HG03025 (cell line): ENCODE measurements around the gene GOLGA8A.
"Not testable (repeated sequence)": the region's sequence is repeated elsewhere in the genome, so short reads cannot be mapped to it uniquely, and the experiment has no call there.

Experiments used
- ATAC-seq: cut with Tn5 transposase; IDR thresholded peaks from one replicate; pipeline ENCODE4 v1.9.1; 2021; ENCODE audit warnings: mild to moderate bottlenecking, moderate library complexity; ENCODE audit not compliant: unreplicated experiment, low FRiP score

The GOLGA8A gene, protein sequence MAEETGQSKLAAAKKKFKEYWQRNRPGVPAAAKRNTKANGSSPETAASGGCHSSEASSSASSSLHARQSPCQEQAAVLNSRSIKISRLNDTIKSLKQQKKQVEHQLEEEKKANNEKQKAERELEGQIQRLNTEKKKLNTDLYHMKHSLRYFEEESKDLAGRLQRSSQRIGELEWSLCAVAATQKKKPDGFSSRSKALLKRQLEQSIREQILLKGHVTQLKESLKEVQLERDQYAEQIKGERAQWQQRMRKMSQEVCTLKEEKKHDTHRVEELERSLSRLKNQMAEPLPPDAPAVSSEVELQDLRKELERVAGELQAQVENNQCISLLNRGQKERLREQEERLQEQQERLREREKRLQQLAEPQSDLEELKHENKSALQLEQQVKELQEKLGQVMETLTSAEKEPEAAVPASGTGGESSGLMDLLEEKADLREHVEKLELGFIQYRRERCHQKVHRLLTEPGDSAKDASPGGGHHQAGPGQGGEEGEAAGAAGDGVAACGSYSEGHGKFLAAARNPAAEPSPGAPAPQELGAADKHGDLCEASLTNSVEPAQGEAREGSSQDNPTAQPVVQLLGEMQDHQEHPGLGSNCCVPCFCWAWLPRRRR

DNA sequence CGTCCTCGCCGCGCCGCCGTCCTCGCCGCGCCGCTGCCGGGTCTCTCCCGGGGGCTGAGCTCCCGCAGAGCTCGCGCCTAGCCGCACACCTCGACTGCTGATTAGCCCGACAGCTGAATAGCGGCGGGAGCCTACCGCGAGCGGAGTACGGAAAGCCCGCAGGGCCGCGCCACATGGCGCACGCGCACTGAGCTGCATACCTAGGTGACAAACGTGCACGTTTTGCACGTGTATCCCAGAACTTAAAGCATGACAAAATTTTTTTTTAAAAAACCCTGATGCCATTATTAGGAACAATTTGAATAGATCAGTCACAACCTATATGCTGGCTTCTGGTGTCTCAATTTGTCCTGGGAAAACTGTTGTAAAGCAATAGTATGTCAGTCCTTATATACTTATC, at the start of gene GOLGA8A:
Gene GOLGA8A, minus strand, starts transcription at position 122 of the 400 bp plus-strand sequence. CDS start 48,117 bp downstream, outside the sequence.
- ATAC-seq: peak; percentile 77

DNA sequence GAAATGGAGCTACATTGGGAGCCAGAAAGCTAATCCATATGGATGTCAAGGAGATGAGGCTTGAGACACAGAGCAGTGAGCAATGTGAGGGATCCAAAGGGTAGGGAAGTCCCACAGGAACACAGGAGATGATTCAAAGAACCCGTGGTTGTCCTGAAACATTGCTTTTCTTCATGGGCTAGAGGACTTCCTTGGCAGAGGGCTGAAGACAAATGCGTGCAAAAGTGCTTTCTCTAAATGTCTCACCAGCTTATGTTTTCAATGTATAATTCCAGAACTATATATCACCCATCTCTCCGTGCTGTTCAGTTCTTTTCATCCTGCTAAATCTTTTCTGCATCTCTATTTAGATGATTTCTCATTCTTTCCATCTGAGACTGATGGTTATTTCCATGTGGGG, 46.0 kb upstream of the GOLGA8A start:
- no peak for ATAC-seq

DNA sequence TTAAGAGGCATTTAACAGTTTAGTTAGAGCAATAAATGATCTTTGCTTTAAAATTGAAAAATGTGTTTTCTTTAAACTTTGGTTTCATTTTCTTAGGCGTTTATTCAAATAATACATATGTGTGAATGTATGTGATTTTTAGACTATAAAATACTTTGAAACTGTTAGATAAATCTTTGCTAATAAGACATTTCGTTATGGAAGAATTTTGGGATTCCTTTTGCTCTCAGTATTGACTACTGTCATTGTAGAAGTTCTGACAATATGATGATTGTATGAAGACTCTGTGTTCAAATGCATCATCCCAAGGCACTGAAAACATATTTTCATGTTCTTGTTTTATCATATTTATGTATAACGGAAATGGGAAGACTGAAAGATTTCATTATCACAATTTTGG, 43.8 kb upstream of the GOLGA8A start:
- ATAC-seq: no peak

DNA sequence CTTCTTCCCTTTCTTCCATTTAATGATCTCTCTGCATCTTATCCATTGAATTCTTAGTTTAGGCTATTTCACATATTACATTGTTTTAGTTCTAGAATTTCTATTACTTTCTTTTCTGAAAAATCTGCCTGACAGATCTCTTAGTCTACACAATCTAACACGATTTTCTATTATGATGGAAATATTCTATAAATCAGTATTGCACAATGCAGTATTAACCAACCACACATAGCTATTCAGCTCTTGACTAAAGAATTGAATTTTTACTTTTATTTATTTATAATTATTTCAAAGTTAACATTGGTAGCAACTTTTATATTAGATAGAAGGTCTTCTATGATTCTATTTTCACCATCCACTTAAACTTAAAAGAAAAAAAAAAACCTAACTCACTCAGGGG, 36.2 kb upstream of the GOLGA8A start:
- no peak for ATAC-seq

DNA sequence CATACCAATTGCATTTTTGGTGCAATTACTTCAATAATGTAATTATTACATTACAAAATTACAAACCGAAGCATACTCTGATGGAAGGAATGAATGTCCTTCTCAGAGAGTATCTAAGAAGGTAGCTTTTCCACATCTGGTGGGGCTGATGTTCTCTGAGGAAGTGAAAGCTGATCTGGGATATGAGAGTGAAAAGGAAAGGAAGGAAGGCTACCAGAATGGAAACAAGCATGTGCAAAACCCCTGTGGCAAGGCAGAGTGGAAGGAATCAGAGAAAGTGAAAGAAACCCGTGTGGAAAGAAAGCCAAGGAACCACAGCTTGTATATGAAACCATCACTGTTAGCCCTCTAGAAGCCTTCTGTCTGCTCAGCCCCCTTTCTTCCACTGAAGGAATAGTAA, 35.3 kb upstream of the GOLGA8A start:
- ATAC-seq: no peak

DNA sequence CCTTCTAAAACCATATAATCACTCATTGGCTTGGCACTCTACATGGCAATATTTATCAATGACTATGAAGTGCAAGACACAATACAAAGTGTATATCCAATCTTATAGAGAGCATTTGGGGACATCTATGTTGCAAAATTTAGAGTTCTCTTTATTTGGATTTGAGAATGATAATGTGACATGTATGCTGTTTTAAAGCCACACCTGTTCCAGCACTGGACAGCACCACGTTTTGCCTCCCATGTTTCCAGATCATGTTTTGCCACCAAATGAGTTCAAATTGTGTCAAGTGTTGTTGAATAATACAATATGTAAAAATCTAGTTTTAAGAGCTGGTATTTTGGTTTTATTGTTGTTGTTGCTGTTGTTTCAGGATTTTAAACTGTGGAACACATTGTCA, 33.3 kb upstream of the GOLGA8A start:
- no peak for ATAC-seq

DNA sequence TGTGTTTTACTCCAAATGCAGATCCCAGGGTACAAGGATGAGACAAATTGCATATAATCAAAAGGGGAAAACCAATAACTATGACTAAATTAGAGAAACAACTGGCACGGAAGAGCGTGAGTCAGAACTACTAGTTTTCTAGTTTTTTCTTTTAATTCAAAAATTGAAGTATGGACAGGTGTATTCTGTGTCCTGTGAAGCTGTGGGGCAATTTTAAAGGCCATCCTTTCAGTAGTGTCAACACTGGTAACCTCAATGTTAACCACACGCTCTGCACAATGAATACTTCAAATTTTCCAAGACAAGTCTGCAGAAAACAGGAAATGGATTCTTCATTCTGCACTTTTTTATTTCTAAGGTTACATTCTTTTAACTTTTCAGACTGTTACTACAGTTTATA, 32.5 kb upstream of the GOLGA8A start:
- no peak for ATAC-seq

DNA sequence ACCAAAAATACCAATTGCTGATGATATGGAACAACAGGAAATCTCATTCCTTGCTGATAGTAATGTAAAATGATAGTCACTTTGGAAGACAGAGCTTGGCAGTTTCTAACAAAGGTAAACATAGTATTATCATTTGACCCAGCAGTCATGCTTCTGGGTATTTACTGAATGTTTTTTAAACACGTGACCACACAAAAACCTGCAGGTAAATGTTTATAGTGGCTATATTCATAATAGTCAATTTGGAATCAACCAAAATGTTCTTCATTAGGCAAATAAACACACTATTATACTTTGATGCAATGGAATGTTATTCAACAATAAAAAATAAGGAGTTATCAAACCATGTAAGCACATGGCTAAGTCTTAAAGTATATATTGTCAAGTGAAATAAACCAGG, 24.1 kb upstream of the GOLGA8A start:
- no peak for ATAC-seq

DNA sequence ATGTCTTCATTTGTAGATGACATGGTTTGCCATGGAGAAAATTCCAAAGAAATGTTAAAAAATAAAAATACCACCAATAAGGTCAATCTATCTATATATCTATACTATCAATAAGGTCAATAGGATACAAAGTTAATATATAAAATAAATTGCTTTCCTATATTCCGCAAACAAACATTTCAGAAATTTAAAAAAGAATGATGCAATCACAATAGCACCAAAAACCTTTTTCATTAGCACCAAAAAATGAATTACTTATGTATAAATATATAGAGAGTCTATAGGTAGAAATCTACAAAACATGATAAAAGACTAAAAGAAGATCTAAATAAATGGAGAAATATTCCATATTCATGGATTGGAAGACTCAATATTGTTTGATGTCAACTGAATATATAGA, 22.8 kb upstream of the GOLGA8A start:
- no peak for ATAC-seq

DNA sequence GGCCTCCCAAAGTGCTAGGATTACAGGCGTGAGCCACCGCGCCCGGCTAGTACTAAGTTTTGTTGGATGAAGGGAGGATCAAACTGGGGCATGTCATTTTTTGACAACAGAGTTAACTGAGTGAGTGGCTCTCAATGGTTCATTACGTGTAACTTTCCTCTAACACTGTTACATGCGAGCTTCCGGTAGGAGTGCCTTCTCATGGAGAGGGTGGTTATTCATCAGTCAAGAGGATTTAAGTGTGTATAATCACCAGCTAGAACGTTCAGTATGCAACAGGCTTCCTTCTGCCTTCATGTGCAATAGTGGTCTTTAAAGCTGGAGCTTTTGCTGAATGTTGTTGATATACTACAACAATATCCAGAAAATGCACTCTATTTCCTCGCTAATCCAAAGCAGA, 19.1 kb upstream of the GOLGA8A start:
- ATAC-seq: no peak

DNA sequence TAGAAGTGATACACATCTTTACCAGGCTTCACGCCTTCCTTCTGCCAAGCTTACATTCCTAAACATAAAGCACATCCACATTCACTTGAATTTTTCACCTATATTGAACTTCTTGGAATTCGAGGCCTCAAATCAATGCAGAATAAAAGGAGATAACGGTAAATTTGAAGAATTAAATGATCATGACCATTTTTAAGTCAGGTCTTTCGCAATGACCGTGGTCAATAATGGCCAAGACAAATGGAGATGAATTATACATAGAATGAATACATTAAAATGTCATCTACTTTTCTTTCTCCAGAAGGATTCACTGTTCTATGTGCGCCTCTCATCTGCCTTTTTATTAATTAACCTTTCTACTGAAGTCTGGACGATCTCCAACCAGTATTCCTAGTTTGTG, 5.3 kb upstream of the GOLGA8A start:
- no peak for ATAC-seq

DNA sequence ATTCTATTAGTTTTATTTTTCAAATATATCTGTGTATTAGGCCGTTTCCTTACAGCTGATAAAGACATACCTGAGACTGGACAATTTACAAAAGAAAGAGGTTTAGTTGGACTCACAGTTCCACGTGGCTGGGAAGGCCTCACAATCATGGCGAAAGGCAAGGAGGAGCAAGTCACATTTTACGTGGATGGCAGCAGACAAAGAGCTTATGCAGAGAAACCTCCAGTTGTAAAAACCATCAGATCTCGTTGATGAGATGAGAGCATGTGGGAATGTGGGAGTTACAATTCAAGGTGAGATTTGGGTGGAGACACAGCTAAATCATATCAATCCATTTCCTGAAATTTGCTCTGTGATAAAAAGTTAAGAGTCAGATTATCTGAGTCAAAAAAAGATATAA, 2.3 kb upstream of the GOLGA8A start:
- ATAC-seq: no peak

DNA sequence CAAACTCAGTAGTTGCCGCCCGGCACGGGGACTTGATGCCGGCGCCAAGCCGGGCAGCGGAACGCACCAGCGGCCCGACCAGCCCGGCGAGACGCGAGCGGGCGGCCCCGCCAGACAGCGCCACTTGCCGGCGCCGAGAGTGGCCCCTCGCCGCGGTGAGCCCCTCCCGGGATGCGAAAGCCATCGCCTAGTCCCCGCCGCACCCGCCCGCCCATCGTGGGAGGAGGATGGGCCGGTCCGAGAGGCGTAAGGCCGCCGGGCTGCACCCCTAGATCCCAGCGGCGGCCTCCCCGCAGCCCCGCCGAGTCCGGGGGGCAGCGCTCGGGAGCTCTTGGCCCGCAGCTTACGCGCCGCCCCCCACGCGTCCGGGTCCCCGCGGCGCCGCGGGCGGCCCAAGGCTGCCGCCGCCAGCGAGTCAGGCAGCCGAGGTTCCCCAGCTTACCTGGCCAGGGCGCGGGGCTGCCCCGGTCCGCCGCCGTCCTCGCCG, 609 bp downstream of the GOLGA8A start:
- peak; percentile 42 for ATAC-seq

DNA sequence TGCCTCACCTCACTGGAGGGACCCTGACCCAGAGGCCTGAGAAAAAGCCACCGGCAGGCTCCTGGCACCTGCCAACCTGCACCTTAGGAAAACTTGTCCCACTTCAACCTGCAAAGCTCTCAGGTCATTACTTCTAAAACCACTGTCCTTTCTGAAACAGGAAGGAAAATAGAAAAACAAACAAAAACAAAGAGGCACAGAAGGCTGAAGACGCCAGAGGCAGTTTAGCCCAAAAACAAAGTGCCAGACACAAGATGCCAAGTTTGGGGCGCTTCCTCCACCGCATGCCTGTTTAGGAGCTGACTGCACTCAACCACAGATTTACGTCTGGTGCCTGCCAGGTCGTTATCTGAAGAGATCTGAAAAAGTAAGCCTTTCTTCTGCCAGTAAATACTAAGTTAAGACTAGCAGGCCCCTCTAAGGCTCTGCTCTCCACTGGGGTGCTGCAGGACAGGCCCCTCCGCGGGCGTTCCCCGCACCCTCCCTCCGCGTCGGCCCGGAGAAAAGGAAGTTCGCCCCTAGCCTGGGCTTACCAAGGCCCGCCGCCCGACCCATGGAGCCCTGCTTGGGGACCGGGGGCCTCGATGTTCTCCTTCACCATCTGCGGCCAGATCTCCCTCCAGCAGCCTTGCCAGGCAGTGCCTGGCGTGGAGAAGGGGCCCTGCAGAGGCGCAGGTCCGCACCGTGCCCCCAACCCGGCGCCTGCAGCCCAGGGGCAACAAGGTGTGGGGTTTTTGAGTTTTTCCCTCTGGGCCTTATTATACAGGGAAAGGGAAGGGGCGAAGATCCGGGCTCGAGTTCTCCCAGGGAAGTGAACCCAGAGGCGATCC, 1.3 kb downstream of the GOLGA8A start:
- ATAC-seq: peak; percentile 22

DNA sequence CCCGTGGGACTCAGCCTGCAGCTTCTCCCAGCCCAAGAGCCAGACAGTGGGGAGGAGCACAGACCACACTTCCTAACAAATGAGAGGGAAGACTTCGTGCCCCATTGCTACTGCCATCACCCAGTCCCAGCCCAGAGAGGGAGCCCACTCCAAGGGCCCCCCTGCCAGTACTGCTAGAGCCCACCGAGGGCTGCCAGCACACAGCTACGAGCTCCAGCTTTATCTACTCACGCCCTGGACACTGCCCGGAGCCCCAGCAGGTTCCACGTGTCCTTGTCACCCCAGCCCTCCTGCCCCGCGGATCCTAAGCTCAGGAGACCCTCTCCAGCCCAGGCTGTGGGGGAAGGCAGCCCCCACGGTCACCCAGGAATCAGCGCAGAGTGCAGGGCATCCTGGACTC, 1.9 kb downstream of the GOLGA8A start:
- ATAC-seq: no peak

DNA sequence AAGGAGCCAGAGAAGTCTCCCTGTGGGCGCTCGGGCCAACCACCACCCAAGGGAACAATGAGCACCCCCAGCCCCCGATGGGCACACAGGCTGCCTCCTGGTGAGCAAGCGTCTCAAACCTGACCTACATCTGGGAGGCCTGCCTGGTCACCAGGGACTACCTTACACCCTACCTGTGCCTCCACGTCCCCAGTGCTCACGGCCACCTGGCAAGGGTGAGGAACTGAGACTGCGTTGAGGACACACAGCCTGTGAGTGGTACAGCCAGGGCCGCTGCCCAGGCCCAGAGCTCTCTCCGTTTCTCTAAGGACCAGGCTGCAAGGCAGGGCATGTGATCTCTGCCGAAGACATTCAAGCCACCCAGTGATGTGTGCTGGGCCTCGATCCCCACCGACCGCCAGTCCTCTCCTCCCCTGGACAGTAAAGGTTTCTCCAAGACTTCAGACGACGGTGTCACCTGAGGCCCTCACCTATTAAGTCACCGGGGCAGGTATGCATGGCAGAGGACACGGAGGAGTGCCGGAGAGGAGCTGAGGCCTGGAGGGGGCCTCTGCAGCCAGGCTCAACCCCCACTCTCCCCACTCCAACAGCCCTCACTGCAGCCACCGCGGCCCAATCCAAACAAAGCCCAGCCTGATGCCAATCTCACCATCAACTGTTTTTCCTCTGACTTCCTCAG, 2.8 kb downstream of the GOLGA8A start:
- no peak for ATAC-seq

DNA sequence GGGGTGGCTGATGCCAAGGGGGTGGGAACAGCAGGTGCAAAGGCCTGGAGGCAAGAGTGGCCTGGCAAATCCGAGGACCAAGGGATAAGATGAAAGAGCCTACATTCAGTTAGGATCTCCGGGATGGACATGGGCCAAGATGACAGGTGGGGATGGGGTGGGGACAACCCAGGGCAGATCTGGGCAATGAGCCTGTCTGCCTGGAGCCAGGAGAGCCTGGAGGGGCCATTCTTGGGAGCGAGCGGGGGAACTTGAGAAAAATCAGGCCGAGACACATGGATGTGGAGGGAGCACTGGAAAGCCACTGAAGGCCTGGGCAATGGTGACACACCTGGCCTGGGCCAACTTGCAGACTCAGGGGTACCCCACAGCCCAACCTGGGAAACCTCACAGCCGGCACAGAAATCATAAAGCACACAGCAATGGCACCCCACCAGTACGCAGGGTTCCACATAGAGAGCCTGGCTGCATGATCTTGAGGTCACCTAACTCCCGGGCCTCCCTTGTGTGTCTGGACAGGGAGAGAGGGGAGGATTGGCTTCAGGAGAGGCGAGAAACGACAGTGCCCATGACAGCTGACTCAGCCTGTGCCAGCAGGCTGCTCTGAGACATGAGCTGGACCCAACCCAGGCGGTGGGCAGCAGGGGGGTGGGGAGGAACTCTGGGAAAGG, 3.5 kb downstream of the GOLGA8A start:
- ATAC-seq: not testable (repeated sequence)

DNA sequence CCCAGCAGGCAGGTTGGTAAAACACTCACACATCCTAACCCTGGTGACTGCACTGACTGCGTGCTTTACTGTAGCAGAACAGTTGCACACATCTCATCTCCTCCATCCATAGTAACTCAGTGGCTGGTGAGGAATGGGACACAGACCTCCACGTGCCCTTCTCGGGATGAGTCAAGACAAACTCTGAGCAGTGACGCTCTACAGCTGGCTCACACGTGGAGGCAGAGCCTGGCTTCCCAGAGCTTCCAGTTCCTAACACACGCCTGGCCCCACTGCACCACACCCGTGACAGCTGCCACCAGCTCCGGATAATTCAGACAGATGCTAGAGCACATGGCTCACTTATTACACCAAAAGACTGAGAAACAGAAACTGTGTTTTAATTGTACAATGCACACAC, 7.0 kb downstream of the GOLGA8A start:
- ATAC-seq: not testable (repeated sequence)

DNA sequence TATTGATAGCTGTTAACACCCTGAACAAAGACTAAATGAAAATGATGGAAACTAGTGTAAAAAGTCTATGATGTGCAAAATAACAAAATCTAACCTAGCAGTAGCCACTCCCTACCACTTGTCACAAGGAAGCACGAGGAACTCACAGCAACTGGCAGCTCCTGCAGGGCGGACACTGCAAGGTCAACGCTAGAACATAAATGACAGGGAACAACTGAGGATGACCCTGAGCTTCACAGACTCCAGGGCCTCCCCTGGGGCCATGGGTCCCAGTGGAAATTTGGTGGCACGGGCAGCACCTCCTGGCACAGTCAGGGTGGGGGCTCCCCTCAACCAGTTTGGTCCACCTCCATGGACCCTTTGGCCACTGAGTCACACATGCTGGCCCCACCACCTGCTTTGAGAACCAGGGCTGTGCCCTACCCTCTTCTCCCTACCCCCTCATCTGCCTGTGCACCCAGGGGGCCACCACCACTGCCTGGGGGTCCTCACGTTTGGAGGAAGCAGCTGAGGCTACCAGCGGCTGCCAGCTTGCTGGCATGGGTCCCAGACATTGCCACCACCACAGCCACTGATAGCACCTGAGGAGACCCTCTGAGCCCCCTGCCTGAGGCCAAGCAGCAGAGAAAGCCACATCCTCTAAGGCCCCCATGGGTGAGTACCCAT, 14.1 kb downstream of the GOLGA8A start:
- ATAC-seq: not testable (repeated sequence)

DNA sequence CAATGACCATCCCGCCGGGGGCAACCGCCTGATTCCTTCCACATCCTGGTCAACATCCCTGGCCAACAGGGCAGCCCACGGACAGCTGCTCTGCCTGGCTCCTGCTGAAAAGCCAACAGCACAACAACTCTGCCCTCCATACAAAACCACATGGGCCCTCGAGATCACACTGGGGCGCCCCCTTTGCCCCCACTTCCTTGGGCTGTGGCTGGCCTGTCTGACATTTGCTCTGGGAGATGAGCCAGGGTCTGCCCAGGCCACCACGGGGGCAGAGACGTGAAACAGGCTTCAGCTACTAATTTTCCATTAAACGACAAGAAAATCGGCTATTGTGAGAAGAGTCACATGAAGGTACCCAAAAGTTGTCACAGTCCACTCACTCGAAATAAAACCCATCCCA, 16.7 kb downstream of the GOLGA8A start:
- ATAC-seq: not testable (repeated sequence)
